RPMI8226 (cell line): ENCODE measurements around the gene FRAS1.
A peak's percentile ranks its signal among the peaks of the same experiment; 100 is the strongest.
"Not testable (repeated sequence)": the region's sequence is repeated elsewhere in the genome, so short reads cannot be mapped to it uniquely, and the experiment has no call there.

Experiments
- DNase-seq: peaks from one replicate; pipeline ENCODE4 v3.0.0-alpha.2; 2015

Gene FRAS1

DNA sequence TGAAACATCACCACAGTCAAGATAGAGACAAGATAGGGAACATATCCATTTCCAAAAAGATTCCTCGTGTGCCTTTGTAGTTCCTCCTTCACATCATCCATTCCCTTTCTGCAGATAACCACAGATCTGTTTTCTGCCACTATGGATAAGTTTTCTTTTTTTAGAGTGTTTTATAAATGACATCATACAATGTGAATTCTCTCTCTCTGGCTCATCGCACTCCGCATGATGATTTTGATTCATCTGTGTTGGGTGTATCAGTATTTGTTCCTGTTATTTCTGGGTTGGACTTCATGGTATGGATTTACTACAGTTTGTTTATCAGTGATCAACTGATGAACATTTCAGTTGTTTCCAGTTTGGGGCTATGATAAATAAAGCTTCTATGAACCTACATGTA is 471.2 kb downstream of the FRAS1 start:
- DNase-seq, result no peak

DNA sequence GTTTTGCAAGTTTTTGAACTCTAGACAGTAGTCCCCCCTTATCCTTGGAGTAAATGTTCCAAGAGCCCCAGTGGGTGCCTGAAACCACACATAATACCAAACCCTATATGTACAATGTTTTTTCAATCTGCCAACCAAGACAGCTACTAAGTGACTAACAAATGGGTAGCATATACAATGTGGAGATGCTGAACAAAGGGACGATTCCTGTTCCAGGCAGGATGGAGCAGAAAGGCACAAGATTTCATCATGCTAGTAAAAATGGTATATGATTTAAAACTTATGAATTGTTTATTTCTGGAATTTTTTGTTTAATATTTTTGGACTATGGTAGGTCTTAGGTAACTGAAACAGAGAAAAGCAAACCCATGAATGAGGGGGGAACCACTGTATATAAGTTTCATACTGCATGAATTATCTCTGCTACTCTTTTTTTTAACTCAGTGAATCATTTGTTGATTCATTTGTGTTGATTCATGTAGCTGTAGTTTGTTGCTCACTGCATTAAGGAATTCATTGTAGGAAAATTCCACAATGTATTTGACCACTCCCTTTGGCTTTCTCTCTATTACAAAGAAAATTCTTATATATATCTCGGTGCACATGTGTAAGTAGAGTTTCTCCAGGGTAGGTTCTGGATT is 472.6 kb downstream of the FRAS1 start:
- no peak for DNase-seq

DNA sequence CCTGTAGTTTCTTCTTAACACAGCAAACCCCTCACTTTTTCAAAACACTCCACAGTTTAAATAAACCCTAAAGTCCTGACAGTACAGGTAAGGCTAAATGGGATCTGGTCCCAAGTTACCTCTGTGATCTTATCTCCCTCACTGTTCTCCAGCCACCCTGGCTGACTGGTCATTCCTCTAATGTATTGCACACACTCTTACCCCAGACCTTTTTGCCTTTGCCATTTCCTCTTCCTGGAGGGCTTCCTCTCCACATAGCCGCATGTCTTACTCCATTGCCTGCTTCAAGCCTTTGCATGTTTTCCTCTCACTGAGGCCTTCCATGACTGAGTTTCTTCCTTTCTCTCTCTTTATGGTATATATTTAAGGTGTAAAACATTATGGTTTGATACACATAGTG is 474.9 kb downstream of the FRAS1 start:
- no peak for DNase-seq

DNA sequence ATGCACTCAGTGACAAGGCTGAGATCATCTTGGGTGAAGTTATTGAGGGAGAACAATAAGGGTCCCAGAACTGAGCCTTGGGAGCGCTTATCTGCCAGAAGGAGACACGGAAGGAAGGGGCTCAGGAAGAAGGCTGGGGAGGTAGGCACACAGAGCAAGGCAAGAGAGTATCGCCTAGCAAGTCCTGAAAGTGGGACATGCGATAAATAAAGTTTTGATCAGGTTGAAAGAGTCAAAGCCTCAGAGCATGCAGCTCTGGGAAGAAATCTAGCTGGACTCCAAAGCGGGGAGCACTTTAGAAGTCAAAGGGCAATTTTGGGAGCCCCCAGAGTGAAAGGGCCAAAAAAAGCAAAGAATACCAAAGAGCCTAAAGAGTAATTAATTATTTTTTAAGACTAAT is 476.7 kb downstream of the FRAS1 start:
- DNase-seq, result no peak

DNA sequence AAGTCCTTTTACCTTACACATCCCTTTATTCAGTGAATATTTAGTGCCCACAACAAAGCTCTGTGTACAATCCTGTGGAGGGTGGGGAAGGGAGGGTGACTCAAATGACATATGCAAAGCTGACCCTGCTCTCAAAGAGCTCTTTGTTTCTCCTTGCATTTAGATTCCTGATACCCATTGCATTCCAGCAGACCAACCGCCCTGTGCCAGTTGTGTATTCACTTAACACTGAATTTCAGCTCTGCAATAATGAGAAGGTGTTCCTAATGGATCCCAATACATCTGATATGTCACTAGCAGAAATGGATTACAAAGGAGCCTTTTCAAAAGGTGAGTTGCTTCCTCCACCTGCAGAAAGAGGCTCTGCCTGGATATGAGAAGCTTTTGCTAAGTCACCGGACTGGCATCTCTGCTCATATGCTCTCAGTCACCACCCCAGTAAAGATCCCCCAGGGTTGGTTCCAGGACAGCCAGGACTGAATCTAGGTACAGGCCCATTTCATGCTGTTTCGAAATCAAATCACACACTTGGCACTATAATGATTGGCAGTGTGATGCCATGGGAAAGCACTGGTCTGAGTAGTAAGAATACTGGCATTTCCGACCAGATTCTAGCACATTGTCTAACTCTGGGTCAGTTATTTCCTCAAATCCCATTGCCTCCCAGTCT is 477.3 kb downstream of the FRAS1 start:
- DNase-seq, result no peak

DNA sequence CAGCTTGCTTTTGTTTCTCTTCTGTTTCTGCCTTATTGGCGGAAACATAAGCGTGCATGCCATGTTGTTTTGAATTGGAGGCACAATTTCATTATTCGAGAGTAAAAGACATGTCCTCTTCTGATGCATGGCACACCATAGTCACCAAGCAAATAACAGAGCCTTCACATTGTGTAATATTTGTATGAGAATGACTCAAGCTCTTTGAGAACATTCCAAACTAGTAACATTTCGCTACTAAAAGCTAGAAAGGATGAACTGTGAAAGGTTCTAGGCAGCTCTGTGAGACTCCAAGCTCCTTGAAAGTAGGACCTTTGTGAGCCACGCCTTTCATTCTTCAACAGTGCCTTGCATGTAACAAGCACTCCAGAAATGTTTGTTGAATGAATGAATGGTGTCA is 485.2 kb downstream of the FRAS1 start:
- no peak for DNase-seq

DNA sequence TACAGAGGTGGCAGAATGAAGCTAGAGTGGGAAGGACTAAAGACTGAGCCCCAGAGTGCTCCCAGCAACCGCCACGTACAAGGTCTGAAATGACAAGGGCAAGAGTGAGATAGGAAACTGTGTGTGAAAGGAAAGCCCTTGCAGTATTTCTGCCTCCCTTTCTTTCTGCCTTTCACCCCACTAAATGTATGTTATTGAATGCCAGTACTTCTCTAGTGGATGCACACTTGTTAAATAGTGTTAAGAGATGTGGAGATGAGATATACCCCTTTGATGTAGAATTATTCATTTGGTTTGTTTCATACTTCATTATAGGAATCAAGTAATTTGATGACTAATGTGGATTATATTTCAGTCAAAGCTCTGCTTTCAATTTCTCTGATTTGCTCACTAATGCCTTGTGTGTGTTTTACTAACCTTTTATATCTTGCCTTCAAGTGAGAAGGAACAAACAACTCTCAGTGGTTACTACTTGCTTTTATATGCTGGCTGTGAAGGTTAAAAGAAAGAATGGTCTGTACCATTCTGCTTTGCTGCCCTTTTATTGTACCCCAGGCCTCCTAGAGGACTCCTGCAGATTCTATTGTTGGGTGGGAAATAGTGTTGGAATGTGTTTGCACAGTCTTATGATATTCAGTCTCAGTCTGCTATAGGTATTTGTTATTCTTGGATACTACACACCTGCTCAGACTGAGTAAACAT is 486.5 kb downstream of the FRAS1 start:
- no peak for DNase-seq

DNA sequence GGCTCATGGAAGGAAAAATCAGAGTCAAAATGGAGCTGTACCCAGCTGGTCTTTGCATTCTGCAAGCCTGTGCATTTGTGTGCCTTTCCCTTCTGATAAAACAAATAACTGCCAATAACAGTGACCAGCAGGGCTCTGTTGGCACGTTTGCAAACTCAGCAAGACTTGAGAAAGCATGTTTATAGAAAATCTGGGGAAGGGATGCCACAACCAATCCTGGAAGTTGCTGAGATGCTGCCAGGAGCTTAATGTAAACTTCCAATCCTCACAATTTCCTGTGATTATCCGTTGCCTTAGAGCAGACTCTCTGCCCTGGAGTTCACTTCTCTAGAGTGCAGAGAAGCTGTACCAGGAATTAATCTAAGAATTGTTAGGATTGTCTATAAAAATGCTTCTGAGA is 487.6 kb downstream of the FRAS1 start:
- DNase-seq, result no peak

DNA sequence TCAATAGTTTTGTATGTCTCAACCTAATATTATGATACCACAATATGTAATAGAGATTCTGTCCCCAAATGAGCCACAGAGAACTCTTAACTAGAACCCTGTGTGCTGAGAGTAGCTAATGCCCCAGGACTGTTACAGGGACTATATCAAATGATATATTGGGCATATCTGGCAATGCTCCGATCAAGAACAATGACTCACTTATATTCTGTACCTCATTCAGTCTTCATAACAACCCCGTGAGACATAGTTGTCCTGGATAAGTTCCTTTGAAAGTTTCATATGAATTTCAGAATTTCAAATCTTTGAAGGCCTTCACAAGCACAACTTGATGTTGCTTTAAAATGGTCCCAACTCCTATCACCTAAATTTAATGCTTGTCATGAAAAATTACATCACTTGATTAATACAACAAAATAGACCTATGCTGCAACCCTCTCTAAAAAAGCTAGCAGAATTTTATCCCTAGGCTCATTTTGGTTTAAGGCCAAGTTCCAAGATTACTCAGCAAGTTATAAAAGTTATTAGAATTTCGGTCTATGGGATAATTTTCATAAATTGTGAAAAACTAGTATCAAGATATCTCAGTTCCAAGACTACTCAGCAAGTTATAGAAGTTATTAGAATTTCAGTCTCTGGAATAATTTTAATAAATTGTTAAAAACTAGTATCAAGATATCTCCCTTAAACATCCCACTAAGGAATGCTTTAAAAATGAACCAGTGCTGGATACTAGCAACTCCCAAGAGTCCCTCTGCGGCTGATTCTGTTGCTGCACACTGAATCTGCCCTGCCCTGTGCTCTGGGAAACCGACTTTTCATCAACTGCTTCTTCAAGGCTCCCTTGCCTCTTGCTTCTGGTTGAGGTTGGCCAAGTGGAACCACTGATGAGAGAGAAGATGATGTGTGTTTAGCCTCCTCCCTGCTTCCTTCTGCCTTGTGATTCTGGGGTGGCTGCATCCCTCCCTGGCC is 488.4 kb downstream of the FRAS1 start:
- DNase-seq, result no peak

DNA sequence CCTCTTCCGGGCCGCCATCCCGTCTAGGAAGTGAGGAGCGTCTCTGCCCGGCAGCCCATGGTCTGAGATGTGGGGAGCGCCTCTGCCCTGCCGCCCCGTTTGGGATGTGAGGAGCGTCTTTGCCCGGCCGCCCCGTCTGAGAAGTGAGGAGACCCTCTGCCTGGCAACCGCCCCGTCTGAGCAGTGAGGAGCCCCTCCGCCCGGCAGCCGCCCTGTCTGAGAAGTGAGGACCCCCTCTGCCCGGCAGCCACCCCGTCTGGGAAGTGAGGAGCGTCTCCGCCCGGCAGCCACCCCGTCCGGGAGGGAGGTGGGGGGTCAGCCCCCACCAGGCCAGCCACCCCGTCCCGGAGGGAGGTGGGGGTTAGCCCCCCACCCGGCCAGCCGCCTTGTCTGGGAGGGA is 490.8 kb downstream of the FRAS1 start:
- not testable (repeated sequence) for DNase-seq

DNA sequence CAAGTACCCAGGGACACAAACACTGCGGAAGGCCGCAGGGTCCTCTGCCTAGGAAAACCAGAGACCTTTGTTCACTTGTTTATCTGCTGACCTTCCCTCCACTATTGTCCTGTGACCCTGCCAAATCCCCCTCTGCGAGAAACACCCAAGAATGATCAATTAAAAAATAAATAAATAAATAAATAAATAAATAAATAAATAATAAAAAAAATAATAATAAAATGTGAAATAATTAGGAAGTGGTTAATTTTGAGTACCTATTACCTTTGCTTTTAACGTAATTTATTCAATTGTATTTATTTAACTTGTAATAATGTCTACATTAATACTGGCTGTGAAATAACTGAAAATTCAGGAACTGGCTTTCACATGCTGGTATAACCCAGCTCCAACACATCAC is 491.8 kb downstream of the FRAS1 start:
- DNase-seq, result not testable (repeated sequence)

DNA sequence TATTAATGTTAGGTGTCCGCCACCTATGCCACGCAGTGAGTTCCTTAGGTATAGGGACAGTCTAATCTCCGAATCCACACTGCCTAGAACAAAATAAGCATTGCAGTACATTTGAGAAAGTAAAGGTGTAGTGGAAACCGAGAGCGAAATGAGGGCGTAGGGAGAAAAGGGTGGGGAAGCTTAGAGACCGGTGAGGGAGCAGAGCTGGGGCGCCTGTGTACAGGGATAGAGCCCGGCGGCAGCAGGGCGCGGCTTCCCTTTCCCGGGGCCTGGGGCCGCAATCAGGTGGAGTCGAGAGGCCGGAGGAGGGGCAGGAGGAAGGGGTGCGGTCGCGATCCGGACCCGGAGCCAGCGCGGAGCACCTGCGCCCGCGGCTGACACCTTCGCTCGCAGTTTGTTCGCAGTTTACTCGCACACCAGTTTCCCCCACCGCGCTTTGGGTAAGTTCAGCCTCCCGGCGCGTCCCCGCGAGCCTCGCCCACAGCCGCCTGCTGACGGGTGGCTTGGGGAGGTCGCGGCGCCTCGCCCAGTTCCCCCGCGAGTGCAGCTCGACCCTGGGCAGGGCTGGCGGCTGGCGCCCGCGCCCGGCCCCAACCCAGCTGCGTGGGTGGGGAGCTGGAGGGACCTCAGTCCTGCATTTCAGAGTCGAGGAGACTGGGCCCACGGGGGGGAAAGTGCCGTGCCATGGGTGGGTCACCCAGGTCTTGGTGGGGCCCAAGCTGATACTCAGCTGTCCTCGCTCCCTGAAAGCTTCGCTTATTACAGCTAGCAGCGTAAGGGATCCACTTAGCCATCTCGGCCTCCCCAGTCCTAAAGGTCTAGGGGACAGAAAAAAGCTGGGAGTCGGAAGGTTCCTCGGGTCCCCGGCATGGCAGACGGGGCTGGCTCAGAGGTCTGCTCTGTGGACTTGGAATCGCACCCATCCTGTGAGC is 494.6 kb downstream of the FRAS1 start, which contains the start of gene ANXA3:
TSS of gene ANXA3 (plus strand) at position 351 of the 932 bp plus-strand sequence. CDS start 2,704 bp downstream, outside the sequence.
- DNase-seq, result peak; percentile 12

DNA sequence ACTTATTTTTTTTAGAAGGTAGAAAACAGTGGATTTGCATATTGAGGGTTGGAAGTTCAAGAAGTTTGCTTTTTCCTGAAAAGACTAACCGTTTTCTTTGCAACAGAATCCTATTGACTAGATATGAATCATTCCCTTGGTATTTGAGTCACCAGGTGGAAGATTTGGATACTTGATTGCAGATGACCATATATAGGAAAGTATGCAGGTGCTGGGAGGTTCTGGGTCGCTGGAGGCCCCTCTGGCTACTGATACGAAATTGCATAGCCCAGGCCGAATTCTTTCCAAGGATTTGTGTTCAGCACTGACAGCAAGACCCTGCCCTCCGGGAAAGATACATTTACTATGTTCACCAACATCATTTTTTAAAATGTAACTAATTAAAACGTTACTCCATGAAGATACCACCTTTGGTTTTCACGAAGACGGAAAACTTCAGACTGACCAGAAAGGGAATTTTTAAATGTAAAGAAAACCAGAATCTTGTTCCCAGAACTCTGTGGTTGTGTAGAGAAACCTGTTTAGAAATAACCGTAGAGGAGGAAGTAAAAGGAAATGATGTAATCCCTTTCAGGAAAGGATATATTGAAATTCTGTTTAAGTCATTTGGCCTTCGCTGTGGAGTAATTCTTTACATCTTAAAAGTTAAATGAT is 495.4 kb downstream of the FRAS1 start:
- no peak for DNase-seq

DNA sequence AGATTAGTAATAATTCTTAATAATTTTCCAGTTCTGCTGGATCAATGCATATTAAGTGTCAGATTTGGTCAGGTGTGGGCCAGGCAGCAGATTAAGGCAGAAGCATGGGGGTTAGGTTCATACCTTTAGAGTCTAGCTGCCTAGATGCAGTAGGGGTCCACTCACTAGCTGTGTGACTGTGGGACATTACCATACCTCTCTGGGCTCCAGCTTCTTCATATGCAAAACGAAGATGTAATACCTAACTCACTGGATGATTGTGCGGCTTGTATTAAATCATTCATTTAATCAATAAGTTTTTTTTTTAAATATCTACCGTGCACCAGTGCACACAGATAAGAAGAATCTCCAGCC is 495.9 kb downstream of the FRAS1 start:
- no peak for DNase-seq

DNA sequence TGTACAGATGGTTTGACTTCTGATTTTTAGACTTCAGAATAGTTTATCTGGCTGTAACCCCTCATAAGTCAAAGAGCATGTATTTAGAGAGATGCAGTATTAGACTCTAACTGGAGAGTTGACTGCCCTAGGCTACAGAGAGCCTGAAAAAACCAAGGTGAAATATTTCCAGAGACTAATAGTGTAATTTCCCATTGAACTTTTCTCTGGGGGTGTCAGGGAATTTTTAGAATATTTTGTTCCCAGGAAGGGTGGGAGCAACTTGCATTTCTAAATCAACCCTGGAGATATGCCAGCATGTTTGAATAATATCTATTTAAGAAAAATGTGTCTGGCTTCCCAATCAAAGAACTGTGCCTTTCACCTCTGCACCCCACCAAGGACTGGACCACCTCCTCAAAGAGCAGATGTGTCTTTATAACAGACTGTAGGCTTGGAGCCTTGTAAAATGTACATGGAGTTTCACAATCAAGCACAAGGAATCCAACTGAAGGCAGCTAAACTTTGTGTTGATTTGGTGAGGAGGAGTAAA is 496.5 kb downstream of the FRAS1 start:
- no peak for DNase-seq

DNA sequence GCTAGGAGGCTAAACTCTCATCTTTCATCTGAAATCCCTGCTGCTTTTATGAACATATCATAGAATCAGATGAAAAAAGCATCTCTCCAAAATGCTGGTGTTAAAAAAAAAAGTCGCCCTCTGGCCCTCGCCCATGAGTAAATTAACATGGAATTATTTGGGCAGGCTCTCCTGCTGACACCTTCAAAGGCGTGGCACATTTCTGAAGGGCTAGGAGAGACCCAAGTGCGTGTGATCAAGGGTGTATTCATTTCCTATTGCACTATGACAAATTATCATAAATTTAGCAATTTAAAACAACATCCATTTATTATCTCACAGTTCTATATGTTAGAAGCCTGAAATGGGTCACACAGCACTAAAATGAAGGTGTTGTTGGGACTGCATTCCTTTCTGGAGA is 499.5 kb downstream of the FRAS1 start:
- no peak for DNase-seq

DNA sequence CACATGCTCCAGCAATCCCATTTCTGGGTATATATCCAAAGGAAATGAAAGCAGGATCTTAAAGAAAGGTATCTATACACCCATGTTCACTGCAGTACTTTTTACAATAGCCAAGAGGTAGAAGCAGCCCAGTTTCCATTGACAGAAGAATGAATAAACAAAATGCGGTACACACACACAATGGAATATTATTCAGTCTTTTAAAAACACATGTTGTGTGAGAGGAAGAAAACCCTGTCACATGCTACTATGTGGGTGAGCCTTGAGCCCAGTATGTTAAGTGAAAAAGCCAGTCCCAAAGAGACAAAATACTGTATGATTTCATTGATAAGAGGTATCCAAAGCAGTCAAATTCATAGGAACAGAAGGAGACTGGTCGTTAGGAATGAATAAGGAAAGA is 500.7 kb downstream of the FRAS1 start:
- DNase-seq, result no peak

DNA sequence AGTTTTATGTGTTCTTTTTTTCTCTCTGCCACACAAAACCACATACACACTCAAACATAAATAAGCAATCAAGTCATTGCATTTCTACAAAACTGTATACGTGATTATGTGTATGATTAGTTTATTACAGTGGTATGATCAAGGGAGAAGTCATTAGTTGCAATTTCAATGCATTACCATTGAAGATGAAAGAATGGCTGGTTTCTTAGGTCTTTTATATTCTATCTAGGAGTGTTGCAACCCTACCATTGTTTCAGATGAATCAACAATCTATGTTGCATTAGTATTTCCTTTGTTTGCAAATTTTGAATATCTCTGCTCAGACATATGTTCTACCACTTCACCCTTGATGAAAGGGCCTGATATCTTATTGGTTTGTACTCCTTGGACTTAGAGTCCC is 501.3 kb downstream of the FRAS1 start:
- no peak for DNase-seq

DNA sequence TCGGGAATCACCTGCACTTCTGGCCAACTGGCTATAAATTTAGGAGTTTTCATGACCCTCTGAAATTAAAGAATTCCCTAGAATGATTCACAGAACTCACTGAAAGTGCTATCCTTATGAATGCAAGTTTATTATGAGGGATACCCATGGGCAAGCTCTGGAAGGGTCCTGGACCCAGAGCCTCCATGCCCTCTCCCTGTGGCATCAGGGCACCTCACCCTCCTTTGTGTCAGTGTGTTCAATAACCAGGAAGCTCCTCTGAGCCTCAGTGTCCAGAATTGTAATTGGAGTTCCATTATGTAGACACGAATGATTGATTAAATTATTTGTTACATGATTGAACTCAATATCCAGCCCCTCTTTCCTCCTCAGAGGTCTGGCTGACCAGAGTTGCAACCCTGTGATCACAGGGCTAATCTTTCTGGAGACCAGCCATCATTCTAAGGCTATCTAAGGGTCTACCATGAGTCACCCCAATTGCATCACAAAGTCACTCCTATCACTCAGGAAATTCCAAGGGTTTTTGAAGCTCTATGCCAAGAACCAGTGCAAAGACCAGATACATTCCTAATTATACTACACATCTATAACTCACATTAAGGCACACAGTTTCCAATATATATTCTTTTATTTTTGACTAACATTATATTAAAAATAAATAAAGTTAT is 503.3 kb downstream of the FRAS1 start:
- no peak for DNase-seq

DNA sequence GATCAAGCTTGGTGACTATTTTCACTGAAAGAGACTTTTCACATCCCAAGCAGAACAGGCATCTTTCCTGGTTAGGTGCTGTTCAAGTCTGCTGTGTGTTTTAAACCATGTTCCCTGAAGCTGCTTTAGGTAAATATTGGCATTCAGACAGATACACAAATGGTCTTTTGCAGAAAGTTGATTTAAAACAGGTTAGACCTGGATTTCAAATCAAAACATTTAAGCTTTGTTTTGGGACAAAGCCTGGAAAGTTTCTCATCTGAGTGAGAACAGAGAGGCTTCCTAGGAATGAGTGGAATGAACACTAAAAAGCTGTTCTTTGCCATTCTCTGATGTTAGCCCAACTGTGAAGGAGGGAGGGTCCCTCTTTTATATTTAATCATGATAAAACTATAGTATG is 504.6 kb downstream of the FRAS1 start:
- no peak for DNase-seq

DNA sequence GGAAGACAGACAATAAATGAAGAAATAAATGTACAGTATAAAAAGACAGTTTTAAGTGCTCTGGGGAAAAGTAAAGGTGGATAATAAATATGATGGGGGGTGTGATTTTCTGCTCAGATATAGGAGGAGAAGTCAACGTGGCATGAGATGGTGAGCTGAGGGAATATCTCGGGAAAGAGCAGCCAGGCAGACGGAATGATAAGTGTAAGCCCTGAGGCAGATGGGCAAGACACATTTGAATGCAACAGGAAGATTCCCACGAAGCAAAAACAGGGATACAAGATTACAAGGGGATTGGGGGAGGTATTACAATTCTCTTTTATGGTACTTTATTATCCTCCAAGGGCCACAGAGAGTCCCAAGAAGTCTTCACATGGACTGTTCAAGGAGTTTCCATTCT is 505.6 kb downstream of the FRAS1 start:
- DNase-seq, result no peak
